ENCODE results near the gene TTYH1.
"Not testable (repeated sequence)": the region's sequence is repeated elsewhere in the genome, so short reads cannot be mapped to it uniquely, and the experiment has no call there.

Gene TTYH1

DNA sequence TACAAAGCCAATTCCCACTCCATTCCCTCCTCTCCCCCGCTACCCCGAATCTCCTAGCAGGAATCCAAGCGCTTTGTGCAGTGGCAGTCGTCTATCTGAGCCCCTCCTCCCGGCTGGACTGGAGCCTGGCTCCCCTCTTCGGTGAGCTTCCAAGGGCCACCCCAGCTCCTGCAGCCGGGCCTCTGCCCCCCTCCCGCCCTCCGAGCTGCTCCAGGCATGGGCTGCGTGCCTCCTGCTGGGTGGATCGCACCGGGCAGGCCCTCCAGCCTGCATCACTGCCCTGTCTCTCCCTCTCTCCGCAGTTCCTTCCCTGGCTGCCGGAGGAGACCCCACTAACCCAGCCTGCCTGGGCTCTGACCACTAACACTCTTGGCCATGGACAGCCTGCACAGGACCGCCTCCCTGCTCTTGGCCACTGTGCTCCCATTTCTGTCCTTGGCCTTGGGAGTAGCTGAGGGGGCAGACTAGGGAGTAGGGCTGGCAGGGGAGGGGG lies 20.8 kb downstream of the TTYH1 start:
- no peak for FAIRE-seq
- DNase-seq (ENCODE audit: insufficient read length), result no peak
- no peak for TF ChIP-seq TAF1 (IDR thresholded peaks at IDR 0.05; ENCODE audit: borderline replicate concordance, low read depth, low read length)
- no peak for TF ChIP-seq POLR2A (IDR thresholded peaks at IDR 0.05; ENCODE audit: low read depth, low read length)
- TF ChIP-seq POLR2AphosphoS5 (IDR thresholded peaks at IDR 0.05; ENCODE audit: low read depth, low read length), result no peak

DNA sequence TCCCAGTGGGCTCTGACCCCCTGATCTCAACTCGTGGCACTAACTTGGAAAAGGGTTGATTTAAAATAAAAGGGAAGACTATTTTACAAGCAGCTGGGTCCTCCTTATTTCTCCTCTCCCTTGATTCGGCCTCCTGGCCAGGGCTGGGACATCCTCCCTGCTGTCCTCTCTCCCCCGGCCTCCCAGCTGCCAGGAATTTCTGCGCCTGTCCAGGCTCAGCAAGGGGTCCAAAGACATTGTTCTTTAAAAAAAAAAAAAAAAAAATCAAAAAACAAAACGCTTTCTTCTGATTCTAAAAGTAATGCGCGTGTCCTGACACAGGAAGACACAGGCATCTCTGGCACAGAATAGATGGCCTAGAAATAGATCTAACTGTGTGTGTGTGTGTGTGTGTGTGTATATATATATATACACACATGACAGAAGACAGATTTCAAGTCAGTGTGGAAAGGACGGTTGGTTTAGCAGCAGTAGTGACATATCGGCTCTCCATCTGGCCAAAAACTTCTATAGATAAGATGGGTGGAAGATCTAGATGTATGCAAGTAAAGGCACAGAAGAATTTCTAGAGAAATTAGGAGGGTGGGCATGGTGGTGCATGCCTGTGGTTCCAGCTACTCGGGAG lies 21.5 kb downstream of the TTYH1 start:
- DNase-seq (ENCODE audit: insufficient read length), result no peak
- TF ChIP-seq POLR2AphosphoS5 (IDR thresholded peaks at IDR 0.05; ENCODE audit: low read depth, low read length) (no peak), POLR2A (IDR thresholded peaks at IDR 0.05; ENCODE audit: low read depth, low read length) (no peak), TAF1 (IDR thresholded peaks at IDR 0.05; ENCODE audit: borderline replicate concordance, low read depth, low read length) (no peak)
- no peak for FAIRE-seq

DNA sequence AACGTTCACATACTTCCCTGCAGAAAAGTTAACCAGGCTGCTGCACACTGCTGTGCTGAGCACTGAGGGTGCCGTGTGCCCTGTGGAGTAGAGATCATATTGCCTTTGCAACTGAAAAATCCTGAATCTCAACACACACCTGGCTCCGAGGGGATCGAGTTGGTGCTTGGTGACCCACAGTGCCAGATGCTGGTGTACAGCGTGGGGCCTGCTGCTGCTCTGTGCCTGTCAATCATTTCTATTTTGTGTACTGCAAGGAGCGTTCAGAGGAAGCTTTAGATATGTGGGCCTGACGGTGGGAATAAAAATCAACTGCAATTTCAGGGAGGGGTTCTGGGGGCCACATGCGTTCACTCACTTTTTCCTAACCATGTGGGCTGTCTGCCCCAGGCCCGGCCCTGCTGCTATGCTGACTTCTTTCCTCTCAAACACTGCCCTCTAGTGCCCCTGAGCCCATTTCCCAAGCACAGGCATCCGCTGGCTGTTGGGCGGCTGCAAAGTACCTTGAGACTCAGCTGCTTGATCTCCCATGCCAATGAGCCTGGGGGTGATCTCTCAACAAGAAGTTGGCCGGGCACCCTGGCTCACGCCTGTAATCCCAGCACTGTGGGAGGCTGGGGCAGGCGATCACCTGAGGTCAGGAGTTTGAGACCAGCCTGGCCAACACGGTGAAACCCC lies 24.0 kb downstream of the TTYH1 start:
- FAIRE-seq (no peak), DNase-seq (ENCODE audit: insufficient read length) (no peak)
- TF ChIP-seq TAF1 (IDR thresholded peaks at IDR 0.05; ENCODE audit: borderline replicate concordance, low read depth, low read length) (no peak), POLR2A (IDR thresholded peaks at IDR 0.05; ENCODE audit: low read depth, low read length) (no peak), POLR2AphosphoS5 (IDR thresholded peaks at IDR 0.05; ENCODE audit: low read depth, low read length) (no peak)

DNA sequence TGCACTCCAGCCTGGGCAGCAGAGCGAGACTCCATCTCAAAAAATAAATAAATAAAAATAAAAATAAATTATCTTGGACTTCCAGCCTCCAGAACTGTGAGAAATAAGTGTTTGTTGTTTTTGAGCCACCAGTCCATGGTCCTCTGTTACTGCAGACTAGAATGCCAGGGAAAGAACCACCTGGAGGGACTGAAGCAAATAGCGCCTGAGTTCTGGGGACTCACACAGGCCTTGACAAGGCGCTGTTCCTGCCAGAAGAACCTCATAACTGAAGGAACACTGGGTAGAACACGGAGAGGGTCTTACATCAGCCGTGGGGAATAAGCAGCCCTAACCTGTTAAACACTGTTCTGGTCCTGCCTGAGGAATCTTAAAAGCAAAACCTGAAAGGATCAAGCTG lies 25.4 kb downstream of the TTYH1 start:
- DNase-seq (ENCODE audit: insufficient read length) (no peak), FAIRE-seq (no peak)
- no peak for TF ChIP-seq POLR2AphosphoS5 (IDR thresholded peaks at IDR 0.05; ENCODE audit: low read depth, low read length)
- no peak for TF ChIP-seq TAF1 (IDR thresholded peaks at IDR 0.05; ENCODE audit: borderline replicate concordance, low read depth, low read length)
- TF ChIP-seq POLR2A (IDR thresholded peaks at IDR 0.05; ENCODE audit: low read depth, low read length), result no peak

DNA sequence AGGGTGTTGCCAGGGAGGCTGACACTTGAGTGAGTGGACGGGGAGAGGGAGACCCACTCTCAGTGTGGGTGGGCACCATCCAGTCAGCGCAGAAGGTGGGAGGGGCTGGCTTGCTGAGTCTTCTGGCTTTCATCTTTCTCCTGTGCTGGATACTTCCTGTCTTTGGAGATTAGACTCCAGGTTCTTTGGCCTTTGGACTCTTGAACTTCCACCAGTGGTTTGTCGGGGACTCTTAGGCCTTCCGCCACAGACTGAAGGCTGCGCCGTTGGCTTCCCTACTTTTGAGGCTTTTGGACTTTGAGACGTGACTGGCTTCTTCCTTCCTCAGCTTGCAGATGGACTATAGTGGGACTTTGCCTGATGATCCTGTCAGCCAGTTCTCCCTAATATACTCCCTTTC lies 29.5 kb downstream of the TTYH1 start:
- no peak for FAIRE-seq
- no peak for DNase-seq (ENCODE audit: insufficient read length)

DNA sequence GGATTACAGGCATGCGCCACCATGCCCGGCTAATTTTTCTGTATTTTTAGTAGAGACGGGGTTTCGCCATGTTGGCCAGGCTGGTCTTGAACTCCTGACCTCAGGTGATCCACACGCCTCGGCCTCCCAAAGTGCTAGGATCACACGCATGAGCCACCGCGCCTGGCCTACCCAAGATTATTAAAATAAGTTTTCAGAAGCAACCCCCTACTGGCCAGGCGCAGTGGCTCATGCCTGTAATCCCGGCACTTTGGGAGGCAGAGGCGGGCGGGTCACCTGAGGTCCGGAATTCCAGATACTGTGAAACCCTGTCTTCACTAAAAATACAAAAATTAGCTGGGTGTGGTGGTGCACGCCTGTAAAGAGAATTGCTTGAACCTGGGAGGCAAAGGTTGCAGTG lies 31.1 kb downstream of the TTYH1 start:
- not testable (repeated sequence) for DNase-seq (ENCODE audit: insufficient read length); FAIRE-seq

More for the DNA sequence above, 29.5 kb downstream of the TTYH1 start:
- TF ChIP-seq POLR2AphosphoS5 (IDR thresholded peaks at IDR 0.05; ENCODE audit: low read depth, low read length) (no peak), POLR2A (IDR thresholded peaks at IDR 0.05; ENCODE audit: low read depth, low read length) (no peak), TAF1 (IDR thresholded peaks at IDR 0.05; ENCODE audit: borderline replicate concordance, low read depth, low read length) (no peak)

DNA sequence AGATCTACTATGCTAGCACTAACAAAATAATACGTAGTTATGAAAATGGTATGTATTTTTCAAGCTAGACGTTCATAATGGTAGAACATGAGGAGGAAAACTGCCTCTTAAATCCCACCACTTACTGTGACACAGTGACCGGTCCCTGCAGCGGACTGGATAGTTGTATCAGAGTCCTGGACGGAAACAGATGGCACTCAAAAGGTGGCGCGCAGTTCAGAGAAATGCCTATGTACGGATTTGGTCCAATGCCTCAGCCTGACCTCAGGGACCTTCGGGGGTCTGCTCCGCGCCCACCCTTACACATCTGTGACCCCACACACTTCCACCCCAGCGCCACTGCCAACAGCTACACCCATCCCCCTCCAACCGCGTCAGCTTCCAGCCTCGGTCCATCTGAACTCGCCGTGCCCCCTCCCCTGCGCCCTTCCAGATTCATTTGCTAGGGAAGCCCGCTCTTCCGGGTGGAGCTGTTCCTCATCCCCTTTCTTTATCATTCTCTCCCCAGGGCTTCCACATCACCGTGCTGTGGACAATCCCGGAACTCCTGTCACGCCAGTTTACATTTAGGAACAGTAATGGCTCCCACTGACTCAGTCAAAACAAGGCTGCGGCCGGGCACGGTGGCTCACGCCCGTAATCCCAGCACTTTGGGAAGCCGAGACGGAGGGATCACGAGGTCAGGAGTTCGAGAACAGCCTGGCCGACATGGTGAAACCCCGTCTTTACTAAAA lies 32.9 kb downstream of the TTYH1 start:
- DNase-seq (ENCODE audit: insufficient read length) (no peak), FAIRE-seq (peak; percentile 58)
- TF ChIP-seq POLR2AphosphoS5 (IDR thresholded peaks at IDR 0.05; ENCODE audit: low read depth, low read length), result 0 out of 2 replicates have a peak, but pooled peaks have one; percentile 18
- 0 out of 2 replicates have a peak, but pooled peaks have one; percentile 45 for TF ChIP-seq TAF1 (IDR thresholded peaks at IDR 0.05; ENCODE audit: borderline replicate concordance, low read depth, low read length)
- TF ChIP-seq POLR2A (IDR thresholded peaks at IDR 0.05; ENCODE audit: low read depth, low read length), result no peak

DNA sequence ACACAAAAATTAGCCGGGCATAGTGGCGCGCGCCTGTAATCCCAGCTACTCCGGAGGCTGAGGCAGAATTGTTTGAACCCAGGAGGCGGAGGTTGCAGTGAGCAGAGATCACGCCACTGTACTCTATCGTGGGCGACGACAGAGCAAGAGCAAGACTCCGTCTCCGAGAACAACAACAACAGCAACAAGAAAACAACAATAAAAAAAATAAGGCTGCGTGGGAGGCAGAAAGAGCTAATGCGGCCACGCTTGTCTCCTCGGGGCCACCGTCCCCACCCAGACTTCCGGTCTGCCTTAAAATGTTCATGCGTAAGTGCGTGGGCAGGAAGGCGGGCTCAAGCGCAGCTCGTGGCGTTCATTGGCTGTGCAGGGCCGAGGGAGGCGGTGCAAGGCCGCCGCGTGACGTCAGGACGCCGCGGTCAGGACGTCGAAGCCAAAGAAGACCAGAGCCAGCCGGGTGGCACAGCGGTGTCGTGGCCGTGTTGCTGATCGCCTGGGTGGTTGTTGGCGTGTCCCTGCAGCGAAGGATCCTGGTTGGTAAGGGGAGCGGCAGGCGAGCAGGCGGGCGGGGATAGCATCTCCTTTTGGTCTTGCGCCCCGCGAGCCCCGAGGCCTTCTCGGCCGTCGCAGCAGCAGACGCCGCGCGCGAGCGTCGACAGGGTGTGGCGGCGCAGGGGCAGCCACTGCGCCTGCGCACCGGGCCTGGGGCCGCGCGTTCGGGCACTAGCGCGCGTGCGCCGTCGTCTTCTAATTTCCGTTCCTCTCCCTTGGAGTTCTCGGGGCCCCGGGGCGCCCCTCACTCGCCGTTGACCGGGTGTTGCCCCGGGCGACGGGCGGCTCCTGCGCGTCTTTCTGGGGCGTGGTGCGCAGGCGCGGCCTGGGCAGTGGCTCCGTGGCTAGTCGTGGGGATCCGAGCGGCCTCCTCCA lies 33.8 kb downstream of the TTYH1 start, which contains the start of gene LENG8:
Gene LENG8, plus strand, starts transcription at position 426 of the 927 bp plus-strand sequence. CDS start 2,146 bp downstream, outside the sequence.
- DNase-seq (ENCODE audit: insufficient read length) (peak; percentile 92), FAIRE-seq (peak; percentile 98)
- TF ChIP-seq POLR2A (IDR thresholded peaks at IDR 0.05; ENCODE audit: low read depth, low read length) (peak; percentile 95), POLR2AphosphoS5 (IDR thresholded peaks at IDR 0.05; ENCODE audit: low read depth, low read length) (peak; percentile 94), TAF1 (IDR thresholded peaks at IDR 0.05; ENCODE audit: borderline replicate concordance, low read depth, low read length) (peak; percentile 76)

DNA sequence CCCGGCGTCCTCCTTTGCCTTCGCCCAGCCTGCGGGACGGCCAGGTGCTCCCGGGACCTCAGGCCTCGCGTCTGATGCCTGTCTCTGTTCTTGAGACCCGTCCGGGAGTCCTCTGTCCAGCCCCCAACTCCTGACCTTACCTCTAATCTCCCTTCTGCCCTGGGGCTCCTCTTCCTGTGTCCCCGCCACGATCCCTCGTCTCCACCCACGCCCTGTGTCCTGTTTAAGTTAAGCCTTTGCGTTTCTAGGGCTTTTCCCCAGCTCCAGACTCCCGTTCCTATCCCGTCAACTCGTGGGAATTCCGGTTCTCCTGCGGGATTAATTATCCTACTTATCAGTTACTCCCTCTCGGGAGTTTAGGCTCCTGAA lies 34.4 kb downstream of the TTYH1 start:
- TF ChIP-seq TAF1 (IDR thresholded peaks at IDR 0.05; ENCODE audit: borderline replicate concordance, low read depth, low read length) (no peak), POLR2AphosphoS5 (IDR thresholded peaks at IDR 0.05; ENCODE audit: low read depth, low read length) (no peak), POLR2A (IDR thresholded peaks at IDR 0.05; ENCODE audit: low read depth, low read length) (no peak)
- no peak for DNase-seq (ENCODE audit: insufficient read length)
- FAIRE-seq, result no peak

DNA sequence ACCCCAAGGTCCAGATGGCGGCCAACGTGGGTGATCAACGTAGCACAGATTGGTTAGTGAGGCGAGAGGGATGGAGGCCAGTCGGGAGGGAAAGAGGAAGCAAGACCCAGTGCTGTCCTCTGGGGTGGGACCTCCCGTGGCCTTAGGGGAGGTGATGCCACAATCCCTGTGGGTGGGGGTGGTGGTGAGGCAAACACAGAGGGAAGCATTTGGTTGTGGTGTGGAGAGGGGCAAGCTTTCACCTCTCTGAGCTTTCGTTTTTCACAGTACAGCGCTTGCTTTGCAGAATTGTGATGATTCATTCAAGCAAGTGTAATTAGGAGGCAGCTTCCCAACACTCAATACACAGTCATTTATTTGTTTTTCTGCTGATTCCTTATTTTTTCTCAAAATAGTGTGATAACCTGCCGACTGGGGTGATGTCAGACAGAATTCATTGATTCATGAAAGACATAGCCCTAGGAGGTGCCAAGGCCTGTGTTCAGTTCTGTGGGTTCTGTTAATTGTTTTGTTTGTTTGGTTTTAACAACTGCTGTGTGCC lies 36.1 kb downstream of the TTYH1 start:
- TF ChIP-seq POLR2A (IDR thresholded peaks at IDR 0.05; ENCODE audit: low read depth, low read length), result no peak
- no peak for TF ChIP-seq TAF1 (IDR thresholded peaks at IDR 0.05; ENCODE audit: borderline replicate concordance, low read depth, low read length)
- TF ChIP-seq POLR2AphosphoS5 (IDR thresholded peaks at IDR 0.05; ENCODE audit: low read depth, low read length), result no peak
- FAIRE-seq (no peak), DNase-seq (ENCODE audit: insufficient read length) (no peak)
